Measurements from ENCODE around the gene EYS.

DNA sequence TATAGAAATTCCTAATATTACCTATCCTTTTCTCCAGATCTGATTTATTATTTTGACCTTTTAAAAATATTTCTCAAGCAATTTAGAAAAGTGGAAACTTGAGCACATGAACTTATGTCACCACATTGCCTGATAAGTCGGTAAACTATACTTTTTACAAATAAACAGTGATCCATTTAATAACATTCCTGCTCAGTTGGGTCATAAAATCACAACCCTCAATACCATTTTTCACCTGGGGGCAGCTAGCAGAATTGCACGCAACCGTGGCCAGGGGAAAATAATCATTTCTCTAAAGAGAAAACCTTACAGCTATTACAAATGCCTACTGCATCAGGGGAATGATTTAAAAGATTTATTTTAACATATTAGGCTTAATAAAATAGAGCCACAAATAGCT lies 1456.9 kb downstream of the EYS start:
- no peak for TF ChIP-seq EZH2phosphoT487 (IDR thresholded peaks at IDR 0.05; ENCODE audit: insufficient read depth, low read depth)
- no peak for TF ChIP-seq EZH2 (IDR thresholded peaks at IDR 0.05; ENCODE audit: insufficient read depth, poor library complexity, severe bottlenecking)

Measured in GM23248 (cell line).